ENCODE results near the gene MRPL49.
"Not testable (repeated sequence)": the region's sequence is repeated elsewhere in the genome, so short reads cannot be mapped to it uniquely, and the experiment has no call there.

Gene MRPL49

GRCh38 chr11:65118891-65119669 lies 3.0 kb upstream of the MRPL49 start:
- DNase-seq: not testable (repeated sequence)

- no peak for DNase-seq
Observed at GRCh38 chr11:65119670-65119995, 2.5 kb upstream of the MRPL49 start.

GRCh38 chr11:65120831-65121230 lies 1.3 kb upstream of the MRPL49 start:
- no peak for DNase-seq

- peak; percentile 47 for DNase-seq
Observed at GRCh38 chr11:65121447-65121864, 665 bp upstream of the MRPL49 start.

- DNase-seq: no peak
Observed at GRCh38 chr11:65124480-65125196, 2.5 kb downstream of the MRPL49 start.

- DNase-seq: no peak
Observed at GRCh38 chr11:65125197-65126056, 3.3 kb downstream of the MRPL49 start.

- DNase-seq: no peak
Observed at GRCh38 chr11:65126624-65127274, 4.6 kb downstream of the MRPL49 start.

GRCh38 chr11:65127473-65128181 lies 5.5 kb downstream of the MRPL49 start:
- DNase-seq: no peak

GRCh38 chr11:65128182-65129145 lies 6.3 kb downstream of the MRPL49 start:
- no peak for DNase-seq

- no peak for DNase-seq
Observed at GRCh38 chr11:65129649-65130441, 7.7 kb downstream of the MRPL49 start.

- DNase-seq: no peak
Observed at GRCh38 chr11:65130631-65131416, 8.7 kb downstream of the MRPL49 start.

- no peak for DNase-seq
Observed at GRCh38 chr11:65131417-65131776, 9.3 kb downstream of the MRPL49 start.

GRCh38 chr11:65131895-65132237 lies 9.7 kb downstream of the MRPL49 start:
- no peak for DNase-seq

- DNase-seq: no peak
Observed at GRCh38 chr11:65132238-65132987, 10.3 kb downstream of the MRPL49 start.

- DNase-seq: peak; percentile 57
Observed at GRCh38 chr11:65132988-65133700, 11.0 kb downstream of the MRPL49 start.

GRCh38 chr11:65133724-65134123 lies 11.6 kb downstream of the MRPL49 start:
- DNase-seq: no peak

GRCh38 chr11:65134240-65134951 lies 12.3 kb downstream of the MRPL49 start, which contains the start of gene SYVN1:
Gene SYVN1 (minus strand): TSS chr11:65134519. CDS start chr11:65133601, 918 bp downstream.
- DNase-seq: peak; percentile 92
